CD4-positive, alpha-beta T cell treated with Interleukin-1 beta for 1 hour (primary cell): Measurements from ENCODE around the gene RAMP3.
"Not testable (repeated sequence)": the region's sequence is repeated elsewhere in the genome, so short reads cannot be mapped to it uniquely, and the experiment has no call there.

Experiments used
- DNase-seq, 2 donors: peaks; one replicate each; pipeline ENCODE4 v3.0.0-alpha.2; 2020 to 2022

Gene RAMP3

DNA sequence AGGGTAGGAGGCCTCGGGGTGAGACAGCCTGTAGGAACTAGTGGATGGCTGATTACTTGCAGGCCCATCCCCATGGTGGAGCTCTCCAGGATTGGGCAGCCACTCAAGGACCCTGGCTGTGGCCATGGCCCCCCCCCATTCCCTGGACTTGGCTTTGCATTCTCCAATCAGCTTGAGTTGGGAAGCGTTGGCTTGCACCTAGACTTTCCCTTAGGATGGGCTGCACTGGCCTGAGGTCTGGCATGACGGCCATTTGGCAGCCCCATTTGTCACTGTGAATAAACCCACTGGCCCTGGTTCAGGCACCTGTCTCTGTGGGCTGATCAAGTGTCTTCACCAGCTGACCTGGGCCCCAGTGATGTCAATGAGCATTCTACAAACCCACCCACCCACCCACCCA is 41.4 kb downstream of the RAMP3 start:
- no peak for DNase-seq

DNA sequence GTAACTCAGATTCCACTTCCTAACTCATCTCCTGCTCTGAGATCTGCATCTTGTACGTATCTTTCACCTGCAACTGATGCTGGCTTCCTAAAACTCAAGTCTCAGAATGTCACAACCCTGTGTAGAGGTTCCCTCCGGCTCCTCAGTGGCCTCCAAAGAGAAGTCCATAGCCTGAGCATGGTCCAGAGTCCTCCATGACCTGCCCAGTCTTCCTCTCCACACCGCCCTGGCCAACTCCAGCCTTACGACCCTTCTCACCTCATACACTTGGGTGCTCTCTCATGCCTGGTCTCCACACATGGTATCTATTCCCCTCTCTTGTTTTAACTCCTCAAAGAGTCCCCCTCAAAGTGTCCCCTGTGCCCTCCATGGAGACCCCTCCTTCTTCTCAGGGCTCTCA is 41.9 kb downstream of the RAMP3 start:
- no peak for DNase-seq

DNA sequence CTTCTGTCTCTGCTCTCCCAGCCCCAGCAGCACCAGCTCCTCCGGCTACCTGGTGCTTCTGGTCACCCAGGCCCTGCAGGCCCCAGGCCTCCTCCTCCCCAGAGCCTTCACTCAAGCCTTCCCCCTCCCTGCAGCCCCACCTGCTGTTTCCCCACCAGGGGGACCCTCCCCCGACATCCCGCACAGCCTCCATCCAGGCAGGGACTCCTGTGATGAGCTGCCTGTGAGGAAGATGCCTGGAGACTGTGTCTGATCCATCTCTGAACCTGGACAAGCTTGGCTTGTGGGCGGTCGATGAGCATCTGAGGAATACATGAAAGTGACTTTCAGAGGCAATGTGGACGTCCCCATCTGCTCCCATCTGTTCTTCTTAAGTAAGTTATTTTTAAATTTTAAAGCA is 45.0 kb downstream of the RAMP3 start:
- DNase-seq, result no peak

DNA sequence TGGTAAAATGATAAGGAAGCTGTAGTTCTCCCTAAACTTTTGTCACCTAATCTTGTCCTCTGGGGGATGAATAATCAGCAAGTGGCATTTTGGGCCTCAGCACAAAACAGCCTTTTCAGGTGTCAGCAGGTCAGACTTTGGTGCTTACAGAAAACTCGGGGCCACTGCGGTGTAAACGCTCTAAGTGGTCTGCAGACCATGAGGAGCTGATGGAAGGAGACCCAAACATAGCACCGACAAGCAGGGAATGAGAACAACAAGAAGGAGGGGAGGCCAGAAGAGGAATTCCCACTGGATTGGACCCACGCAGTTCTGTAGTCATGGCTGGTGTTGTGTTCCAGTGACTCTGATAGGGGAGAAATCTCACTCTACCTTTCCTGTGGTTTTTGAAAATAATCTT is 45.4 kb downstream of the RAMP3 start:
- DNase-seq, result no peak

DNA sequence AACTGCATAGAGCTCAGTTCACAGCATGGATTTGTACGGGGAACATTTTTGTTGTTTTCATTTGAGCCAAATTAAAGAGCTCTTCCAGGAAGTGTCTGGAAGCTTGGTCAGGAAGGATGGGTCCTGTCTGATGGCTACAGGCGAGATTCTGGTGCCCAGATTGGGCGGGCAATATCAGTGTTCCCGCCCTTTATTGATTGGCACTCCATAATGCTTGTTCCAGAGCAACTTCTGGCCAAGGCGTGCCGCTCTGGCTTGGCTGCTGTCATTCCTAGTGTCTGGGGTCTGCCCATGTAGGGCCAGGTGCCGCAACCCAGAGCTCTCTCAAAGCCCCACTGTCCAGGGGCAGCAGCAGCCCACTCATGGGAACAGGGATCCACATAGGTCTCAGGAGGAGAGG is 45.9 kb downstream of the RAMP3 start:
- no peak for DNase-seq

DNA sequence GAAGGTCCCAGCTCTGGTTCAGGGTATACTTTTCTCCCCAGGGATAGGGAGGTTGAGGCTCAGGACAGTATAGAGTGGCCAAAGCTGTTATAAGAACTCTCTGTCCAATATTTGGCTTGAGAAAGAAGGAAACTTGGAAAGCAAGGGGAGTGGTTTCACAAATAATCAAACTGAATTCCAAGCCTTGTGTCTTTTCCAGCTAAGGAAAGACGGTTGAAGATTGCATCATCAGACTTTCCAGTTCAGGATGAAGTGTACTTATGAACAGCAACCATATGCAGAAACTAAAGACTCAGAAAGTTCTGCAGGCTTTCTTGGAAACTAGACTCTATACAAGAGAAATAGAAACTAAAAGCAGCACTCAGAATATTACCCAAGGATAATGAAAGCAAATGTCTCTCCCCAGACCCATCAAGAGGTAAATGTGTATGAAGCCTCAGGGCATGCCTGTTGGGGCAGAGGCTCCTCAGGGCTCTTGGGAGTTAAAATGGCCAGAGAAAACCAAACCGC is 46.4 kb downstream of the RAMP3 start:
- no peak for DNase-seq

DNA sequence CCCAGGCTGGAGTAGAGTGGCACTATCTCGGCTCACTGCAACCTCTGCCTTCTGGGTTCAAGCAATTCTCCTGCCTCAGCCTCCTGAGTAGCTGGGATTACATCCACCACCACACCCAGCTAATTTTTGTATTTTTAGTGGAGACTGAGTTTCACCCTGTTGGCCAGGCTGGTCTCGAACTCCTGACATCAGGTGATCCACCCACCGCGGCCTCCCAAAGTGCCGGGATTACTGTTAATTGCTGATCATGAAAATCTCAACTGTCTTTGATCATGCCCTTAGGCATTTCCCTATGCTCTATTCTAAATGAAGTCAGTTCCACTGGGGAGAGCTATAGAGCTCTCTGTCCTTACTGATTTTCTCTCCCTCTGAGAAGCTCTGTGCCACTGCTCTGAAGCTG is 48.7 kb downstream of the RAMP3 start:
- DNase-seq, result not testable (repeated sequence)

DNA sequence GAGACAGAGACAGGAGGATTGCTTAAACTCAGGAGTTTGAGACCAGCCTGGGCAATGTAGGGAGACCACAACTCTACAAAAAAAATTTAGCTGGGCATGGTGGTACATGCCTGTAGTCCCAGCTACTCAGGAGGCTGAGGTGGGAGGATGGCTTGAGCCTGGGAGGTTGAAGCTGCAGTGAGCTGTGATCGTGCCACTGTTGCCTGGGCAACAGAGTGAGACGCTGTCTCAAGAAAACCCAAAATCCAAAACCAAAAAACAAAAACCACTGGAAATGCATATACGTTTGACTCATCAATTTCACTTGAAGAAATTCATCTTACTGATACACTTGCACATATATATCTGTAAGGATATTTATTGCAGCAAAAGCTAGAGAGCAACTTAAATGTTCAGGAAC is 52.3 kb downstream of the RAMP3 start:
- not testable (repeated sequence) for DNase-seq

DNA sequence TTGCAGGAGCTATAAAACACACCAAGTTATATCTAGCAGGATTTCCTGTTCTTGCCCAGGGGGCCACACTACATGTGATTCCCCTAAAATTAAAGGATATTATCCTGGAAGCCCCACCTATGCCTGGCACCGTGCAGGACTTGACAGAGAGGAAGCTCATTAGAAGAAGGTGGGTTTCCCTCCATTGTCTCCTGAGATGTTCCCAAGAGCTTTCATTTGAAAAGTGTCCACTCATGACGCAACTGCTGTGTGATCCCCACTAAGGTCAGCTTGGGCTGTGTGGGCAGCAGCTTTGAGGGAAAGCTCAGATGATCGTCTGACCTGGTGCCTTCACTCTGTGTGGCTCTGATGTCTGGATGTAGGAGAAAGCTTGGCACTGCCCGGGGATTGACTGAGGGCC is 53.5 kb downstream of the RAMP3 start:
- DNase-seq, result no peak

DNA sequence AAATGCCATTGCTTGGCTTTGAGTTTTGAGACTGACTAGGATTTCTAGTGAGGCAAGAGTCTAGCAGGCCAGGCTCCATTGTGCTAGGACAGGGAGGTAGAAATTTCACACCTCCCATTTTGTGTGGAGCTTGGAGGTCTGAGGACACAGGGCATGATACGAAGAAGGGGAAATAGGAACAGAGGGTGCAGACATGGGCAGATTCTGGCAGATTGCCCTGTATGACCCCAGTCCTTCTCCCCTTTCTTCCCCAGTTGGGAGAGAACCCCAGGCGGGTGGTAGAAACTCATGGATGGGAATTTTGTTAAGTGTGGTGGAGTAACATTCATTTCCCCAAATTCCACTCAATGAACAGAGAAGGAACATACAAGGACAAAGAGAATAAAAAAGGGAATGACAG is 54.4 kb downstream of the RAMP3 start:
- DNase-seq, result no peak

DNA sequence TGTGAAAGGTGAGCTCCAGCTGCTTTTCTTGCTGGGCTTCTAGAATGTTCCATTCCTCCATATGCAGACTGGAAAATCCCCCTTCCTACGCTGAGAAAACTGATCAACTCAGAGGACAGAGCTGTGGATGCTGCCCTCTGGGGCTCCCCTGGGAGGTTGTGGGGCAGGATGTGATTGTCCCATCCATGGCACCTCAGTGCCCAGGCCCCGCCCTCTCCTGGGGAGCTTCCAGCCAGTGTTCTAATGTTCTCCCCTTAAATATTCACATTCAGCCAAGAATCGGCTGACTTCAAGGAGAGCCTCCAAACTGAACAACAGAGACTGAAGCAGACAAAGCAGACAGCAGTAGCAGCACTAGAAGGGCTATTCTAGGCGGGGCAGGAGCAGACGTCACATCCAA is 55.0 kb downstream of the RAMP3 start:
- DNase-seq, result no peak

DNA sequence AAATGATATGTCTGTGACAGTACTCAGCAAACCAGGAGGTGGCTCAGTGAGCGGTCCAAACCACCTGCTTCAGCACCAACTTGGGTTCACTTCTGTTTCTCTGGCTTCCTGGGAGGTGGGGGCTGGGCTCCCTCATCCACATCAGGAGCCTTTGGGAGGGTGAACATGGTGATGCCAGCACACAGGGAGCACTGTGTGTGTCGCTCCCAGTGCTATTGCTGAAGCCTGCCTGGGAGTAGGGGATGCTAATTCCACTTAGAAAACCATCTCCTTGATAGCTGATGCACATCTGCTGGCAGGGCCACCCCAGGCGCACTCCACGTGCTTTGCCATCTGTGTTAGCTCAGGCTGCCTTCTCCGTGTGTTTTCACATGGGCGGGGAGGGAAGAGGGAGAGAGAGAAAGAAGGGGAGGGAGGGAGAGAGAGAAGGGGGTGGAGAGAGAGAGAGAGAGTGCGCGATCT is 58.0 kb downstream of the RAMP3 start:
- DNase-seq, result no peak

DNA sequence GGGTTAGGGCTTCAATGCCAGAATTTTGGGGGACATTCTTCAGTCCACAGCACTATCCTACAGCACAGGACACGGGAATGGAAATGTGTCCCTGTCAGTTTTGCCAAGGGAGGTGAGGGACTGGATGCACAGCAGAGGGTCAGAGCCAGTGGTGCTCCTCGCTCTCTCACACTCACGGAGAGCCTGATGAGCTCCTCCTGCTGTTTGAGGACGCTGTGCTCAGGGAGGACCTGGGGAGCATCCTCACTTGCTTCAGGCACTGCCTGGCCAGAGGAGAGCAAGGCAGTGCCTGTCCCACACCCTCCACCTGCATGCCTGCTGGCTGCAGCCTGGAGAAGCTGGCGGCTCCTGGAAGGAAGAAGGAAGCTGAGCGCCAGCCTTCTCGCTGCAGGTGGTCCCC is 58.6 kb downstream of the RAMP3 start:
- no peak for DNase-seq

DNA sequence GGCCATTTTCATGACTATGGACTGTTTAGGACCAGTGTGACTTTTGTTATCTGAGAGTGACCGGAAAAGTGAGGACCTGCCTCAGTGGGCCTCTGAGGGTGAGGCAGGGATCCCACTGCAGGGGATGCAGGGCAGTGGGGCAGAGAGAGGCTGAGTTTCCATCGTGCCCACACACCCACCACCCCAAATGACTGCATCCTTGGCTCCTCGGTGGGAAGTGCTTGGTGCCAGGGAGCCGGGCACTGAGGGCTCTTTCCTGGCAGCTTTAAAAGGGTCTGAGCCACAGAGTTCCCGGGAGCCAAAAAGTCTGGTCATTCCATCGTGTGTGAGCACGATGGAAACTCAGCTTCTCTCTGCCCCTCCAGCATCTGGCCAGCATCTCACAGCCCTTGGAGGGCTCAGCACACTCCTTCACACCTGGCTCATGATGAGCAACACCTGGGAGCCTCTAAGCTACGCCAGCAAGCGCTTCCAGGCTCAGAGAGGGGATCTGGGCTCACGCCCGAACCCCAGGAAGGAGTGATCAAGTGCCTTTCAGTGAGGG is 59.1 kb downstream of the RAMP3 start:
- no peak for DNase-seq

DNA sequence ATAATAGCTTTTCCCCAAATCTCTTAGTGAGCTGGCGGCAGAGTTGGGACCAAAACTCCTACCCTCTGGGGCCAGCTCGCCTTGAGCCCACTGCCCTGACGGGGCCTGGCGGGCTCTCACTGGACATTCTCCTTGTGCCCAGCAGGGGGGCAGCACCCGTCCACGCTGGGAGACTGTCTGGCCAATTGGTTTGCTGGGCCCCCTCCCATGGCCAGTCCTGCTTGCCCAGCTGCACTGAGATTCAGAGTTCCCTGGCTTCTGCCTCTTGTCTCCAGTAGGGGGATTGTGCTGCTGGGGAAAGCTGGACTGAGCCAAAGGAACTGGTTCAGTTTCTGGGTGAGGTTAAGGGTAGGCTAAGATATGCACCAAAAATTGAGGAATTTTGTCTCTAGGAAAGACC is 59.8 kb downstream of the RAMP3 start:
- DNase-seq, result no peak

DNA sequence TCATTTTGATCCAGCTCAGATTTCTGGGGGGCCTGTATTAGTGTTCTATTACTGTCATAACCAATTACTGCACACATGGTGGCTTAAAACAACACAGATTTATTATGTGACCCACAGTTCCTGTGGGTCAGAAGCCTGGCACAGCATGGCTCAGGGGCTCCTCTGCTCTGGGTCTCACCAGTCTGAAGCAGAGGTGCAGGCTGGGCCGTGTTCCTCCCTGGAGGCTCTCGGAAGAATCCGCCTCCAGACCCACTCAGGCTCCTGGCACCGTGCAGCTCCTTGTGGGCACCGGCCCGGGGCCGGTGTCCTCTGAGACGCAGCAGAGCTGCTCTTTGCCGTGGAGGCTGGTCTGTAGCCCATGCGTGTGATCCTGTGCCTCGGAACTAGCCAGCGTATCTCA is 61.5 kb downstream of the RAMP3 start:
- no peak for DNase-seq

DNA sequence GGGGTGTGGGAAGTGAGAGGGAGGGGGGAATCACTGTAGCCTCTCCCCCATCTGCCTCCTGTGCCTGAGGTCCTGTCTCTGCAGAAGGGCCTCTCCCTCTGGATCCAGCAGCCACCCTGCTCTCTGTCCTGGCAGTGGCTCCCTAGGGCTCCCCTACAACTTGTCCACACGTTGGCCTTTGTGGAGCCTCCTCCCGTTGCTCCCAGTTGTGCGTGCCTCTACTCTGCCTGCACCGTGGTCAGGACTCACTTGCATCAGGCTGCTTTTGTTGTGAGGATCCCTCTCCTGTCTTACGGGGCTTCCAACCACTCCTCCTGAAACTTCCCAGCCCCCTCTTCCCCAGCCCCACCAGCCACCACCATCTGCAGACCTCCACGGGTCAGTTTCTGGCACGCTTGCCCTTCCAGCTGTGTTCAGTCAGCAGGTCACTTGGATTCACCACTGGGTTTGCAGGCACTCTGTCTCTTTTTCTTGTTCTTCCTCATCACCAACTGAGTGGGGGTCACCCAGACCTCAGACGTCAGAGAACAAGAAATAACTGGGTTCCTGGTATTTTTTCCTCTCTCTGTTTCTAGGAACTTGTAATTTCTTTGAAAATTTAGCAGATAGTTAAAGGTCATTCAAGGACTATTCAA is 62.3 kb downstream of the RAMP3 start:
- no peak for DNase-seq

DNA sequence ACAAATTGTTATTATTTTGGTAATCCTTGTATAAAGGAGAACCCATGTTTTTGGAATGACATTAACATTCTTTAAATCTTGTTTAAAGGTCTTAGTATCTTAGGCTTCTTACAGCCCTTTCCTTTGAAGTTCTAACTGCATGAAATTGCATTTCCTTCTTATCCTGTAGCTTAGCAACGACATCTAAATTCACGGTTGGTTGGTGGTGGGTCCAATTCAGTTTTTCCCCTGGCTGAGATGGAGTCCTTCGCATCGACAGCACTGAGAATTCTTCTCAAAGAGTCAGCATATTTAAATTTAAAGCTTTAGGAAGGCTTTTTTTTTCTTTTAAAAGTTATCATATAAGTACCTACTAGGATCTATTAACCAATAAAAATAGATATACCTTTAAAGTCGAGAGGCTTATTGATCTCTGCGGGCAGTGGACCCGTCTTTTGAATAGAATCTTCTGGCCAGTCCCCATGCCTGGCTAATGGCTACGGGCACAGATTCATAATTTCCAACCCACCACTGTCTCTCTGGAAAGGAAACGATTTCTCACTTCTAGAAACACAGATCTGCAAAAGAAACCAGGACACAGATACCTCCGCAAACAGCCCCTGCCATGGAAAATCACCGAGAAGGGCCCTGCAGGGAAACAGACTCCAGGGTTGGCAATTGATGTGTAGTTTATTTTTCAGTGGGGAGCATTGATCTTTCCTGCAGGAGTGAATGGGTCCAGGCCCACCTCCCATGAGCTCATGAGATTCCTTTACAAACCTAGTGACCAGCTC is 63.4 kb downstream of the RAMP3 start:
- no peak for DNase-seq

DNA sequence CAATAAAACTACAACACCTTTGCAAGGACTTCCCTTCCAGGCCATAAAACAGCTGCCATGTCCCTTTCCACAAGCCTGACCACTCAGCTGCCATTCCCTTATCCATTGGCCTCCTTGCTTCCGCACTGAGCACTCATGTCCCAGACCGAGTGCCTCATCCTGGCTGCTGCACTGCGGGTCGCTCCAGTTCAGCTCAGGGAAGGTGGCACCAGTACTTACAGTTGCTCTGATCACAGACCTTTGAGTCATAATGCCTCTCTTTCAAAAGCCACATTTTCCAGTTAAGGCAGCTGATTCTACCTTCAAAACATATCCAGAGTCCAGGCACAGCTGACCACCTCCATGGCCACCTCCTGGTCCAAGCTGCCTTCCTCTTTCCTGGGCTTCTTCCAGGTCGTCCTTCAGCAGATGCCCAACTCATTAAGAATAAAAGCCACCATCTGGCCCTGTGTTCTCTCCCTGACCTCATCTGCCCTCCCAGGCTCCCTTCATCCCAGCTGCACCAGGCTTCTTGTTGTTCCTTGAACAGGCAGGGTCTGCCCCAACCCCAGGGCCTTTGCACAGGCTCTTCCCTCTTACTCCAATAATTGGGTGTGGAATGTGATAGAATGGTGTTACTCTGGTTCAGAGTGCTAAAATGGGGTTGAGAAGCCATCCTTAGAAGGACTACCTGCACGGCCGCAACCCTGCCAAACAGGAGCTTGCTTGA is 64.5 kb downstream of the RAMP3 start:
- DNase-seq, result no peak

DNA sequence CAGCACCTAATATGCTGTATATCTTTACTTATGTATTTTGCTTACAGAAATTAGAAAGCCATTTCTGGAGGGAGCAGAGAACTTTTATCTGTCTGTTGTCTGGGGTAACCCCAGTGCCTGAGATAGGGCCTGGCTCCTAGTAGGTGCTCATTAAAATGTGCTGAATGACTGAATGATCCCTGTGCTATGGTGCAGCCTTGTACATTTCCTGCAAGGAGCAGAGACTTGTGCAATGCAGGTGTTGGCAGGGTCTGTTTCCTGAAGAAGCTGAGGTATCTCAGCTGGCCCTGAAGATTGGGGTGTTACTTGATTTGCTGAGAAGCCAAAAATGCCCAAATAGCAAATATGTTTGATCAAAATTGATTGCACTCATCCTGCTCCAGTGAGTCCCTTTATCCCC is 65.5 kb downstream of the RAMP3 start:
- no peak for DNase-seq

DNA sequence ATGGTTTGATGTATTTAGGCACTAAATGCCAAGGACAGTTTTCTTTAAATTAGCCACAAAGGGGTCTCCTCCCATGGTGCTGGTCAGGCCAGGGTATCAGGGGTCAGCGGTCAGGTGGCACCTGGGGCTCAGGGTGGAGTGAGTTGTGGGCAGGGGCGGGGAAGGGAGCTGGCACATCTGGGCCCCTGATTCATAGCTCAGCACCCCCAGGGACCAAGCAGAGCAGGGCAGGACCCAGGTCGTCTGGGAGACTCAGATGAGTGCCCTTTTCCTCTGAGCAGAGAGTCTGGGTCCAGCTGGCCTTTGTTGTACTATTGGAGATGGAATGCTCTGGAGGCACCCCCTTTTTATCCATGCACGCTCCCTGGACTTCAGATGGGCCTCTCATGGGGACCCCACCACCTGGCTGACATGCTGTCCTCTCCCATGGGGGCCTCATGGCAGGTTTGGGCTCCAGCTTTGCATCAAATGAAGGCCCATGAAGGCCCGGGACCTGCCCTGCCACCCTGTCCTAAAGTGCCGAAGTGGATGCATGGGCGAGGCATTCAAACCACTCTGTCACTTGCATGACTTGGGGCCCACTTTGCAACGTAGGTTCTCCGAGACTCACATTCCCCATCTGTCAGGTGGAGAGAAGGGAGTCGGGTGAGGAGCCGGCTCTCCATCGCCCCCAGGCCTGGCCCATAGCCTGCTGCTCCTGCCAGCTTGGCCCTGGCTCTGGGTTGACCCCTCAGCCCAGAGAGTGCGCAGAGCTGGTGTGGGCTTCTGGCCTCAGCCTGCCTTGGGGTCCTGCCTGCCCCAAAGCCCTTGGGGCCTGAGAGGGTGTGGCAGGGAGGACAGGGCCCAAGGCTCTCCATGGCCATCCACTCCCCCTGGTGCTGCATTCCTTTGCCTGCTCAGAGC is 66.4 kb downstream of the RAMP3 start:
- DNase-seq, result no peak

DNA sequence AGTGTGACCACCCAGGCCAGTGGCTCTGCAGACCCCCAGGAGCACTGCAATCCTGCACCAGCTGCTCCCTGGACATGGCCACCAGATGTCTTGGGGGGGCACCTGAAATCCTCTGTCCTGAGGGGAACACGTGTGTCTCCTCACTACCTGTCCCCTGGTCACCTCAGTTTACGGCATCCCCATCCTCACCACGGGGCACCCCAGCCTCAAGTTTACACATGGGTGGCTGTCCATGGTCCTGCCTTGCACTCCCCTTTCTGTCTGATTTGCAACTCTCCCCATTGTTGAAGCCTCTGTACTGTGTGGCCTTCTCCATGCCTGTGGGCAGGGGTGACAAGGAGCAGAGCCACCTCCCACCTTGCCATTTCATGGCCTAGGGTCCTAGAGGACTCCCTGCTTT is 67.2 kb downstream of the RAMP3 start:
- DNase-seq, result no peak
